ENCODE measurements around the gene B4GAT1.

B4GAT1 gene

GRCh38 chr11:66340596-66341501, 6.6 kb downstream of the B4GAT1 start:
- Histone ChIP-seq H3K36me3 (ENCODE audit: insufficient read depth, low read length) (peaks cover 41% of the 10 kb centered on the region), H3K4me1 (ENCODE audit: insufficient read depth, low read length) (peaks cover 19% of the 10 kb centered on the region), H3K4me3 (ENCODE audit: low read length) (no peak overlapping the region), H3K27ac (ENCODE audit: low read depth, low read length) (no peak overlapping the region), H3K27me3 (ENCODE audit: insufficient read depth, low read length) (no peaks in the 10 kb centered on the region), H3K9ac (ENCODE audit: low read depth, low read length) (no peak overlapping the region), H3K9me3 (ENCODE audit: insufficient read depth, low read depth, low read length) (no peaks in the 10 kb centered on the region)
- 95% methylated on average over 28 of the region's 28 CpGs for WGBS

- H3K9me3 ChIP-seq (ENCODE audit: insufficient read depth, low read depth, low read length) = no peaks in the 10 kb centered on the region
- no peak overlapping the region for H3K9ac ChIP-seq (ENCODE audit: low read depth, low read length)
- H3K27me3 ChIP-seq (ENCODE audit: insufficient read depth, low read length) = peaks cover 6% of the 10 kb centered on the region; the same call in 1 of the 2 replicates
- whole genome bisulfite sequencing = 79% methylated on average over 14 of the region's 14 CpGs
- peaks cover 18% of the 10 kb centered on the region for H3K4me1 ChIP-seq (ENCODE audit: insufficient read depth, low read length)
- H3K27ac ChIP-seq (ENCODE audit: low read depth, low read length) = no peak overlapping the region
- no peak overlapping the region for H3K4me3 ChIP-seq (ENCODE audit: low read length)
- peaks cover 41% of the 10 kb centered on the region for H3K36me3 ChIP-seq (ENCODE audit: insufficient read depth, low read length)
Measured at GRCh38 chr11:66339686-66340483, 7.5 kb downstream of the B4GAT1 start.

- Histone ChIP-seq H3K4me1 (ENCODE audit: insufficient read depth, low read length) (peaks cover 16% of the 10 kb centered on the region), H3K27me3 (ENCODE audit: insufficient read depth, low read length) (peaks cover 6% of the 10 kb centered on the region; the same call in 1 of the 2 replicates), H3K9ac (ENCODE audit: low read depth, low read length) (no peak overlapping the region), H3K9me3 (ENCODE audit: insufficient read depth, low read depth, low read length) (no peaks in the 10 kb centered on the region), H3K4me3 (ENCODE audit: low read length) (no peak overlapping the region), H3K36me3 (ENCODE audit: insufficient read depth, low read length) (peaks cover 41% of the 10 kb centered on the region), H3K27ac (ENCODE audit: low read depth, low read length) (no peak overlapping the region)
- WGBS = 94% methylated on average over 6 of the region's 6 CpGs
Measured at GRCh38 chr11:66339162-66339675, 8.2 kb downstream of the B4GAT1 start.

DNA sequence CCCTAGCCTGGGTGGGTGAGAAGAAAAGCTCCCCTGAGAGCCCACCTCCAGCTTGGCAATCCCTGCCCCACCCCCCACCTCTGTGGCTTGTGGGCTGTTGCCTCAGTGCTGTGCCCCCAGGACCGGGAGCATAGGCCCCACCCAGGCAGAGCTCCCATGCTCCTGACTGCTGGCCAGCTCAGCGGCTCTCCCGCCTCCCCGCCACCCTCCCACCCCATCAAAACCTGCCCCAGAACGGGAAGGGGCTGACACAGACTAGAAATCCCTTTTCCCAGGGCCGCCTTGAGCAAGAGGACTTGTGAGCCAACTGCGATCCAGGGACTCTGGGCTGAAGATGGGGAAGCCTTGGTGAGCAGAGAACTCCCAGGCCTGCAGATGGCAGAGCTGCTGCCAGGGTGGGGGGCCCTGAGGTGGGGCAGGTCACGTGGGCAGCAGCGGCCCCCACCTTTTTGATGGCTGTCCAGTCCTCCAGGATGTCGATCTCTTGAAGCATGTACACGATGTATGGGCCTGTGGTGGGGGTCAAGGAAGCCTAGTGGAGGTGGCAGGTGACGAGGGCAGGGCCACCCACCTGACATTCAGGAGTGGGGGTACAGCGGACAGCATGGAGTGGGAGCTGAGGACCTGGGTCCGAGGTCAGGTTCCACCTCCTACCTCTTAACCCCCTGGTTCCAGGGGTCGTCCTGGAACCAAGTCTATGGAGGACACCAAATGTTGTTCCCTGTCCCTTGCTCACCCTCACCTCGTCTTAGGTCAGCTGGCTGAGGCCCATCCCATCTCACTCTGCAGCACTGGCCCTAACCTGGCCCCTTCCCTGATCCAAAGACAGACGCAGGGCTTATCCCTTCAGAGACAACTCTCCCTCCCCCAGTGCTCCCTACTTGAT, 8.9 kb downstream of the B4GAT1 start:
- Histone ChIP-seq H3K4me1 (ENCODE audit: insufficient read depth, low read length) (peaks cover 14% of the 10 kb centered on the region), H3K27ac (ENCODE audit: low read depth, low read length) (no peak overlapping the region), H3K27me3 (ENCODE audit: insufficient read depth, low read length) (peaks cover 6% of the 10 kb centered on the region; the same call in 1 of the 2 replicates), H3K9me3 (ENCODE audit: insufficient read depth, low read depth, low read length) (no peaks in the 10 kb centered on the region), H3K36me3 (ENCODE audit: insufficient read depth, low read length) (peaks cover 41% of the 10 kb centered on the region), H3K4me3 (ENCODE audit: low read length) (no peak overlapping the region), H3K9ac (ENCODE audit: low read depth, low read length) (no peak overlapping the region)
- 91% methylated on average over 17 of the region's 17 CpGs for WGBS

- Histone ChIP-seq H3K4me1 (ENCODE audit: insufficient read depth, low read length) (peaks cover 14% of the 10 kb centered on the region), H3K9ac (ENCODE audit: low read depth, low read length) (no peak overlapping the region), H3K36me3 (ENCODE audit: insufficient read depth, low read length) (peaks cover 41% of the 10 kb centered on the region), H3K27me3 (ENCODE audit: insufficient read depth, low read length) (peaks cover 6% of the 10 kb centered on the region; the same call in 1 of the 2 replicates), H3K4me3 (ENCODE audit: low read length) (no peak overlapping the region), H3K27ac (ENCODE audit: low read depth, low read length) (peak overlapping the region; percentile 25; the same call in 1 of the 2 replicates), H3K9me3 (ENCODE audit: insufficient read depth, low read depth, low read length) (no peaks in the 10 kb centered on the region)
- WGBS = 86% methylated on average over 18 of the region's 18 CpGs
Measured at GRCh38 chr11:66337103-66337899, 10.1 kb downstream of the B4GAT1 start.

DNA sequence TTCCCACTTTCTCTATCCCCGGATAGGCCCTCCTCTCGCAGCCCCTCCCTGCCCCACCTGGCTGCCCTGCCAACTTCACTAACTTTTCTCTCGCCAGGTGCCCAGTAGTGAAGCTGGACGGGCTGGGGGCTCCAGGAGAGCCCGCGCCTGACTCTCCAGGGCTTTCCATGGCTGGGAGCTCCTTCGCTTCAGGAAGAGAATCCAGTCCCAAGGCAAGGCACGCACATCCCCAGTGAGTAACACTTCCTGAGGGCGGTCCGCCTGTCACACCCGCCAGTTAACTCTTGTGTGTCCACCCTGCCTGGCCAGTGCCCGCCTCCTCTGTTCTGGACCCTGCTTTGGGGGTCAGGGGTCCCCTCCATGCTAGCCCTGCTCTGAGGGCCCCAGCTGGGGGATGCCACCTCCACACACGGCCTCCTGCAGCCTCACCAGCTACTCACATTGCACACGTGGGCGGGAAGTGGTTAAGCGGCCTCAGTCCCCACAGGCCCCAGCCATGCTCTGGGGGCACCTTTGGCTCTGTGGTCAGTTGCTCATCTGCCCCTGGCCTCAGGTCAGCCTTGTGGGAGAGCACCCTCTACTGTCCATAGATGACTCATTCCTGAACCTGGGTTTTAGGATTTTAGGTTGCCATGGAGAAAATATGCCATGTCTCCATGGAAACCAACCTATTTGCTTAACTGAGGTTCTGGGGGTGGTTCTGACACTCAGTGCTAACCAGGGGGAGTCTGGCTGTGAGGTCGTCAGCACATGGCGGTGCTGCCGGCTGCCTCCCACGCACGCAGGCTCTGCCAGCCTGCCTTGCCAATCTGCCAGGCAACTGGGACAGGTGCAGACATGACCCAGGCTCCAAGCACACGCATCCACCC, 11.0 kb downstream of the B4GAT1 start, which contains the start of gene RIN1:
Gene RIN1 (minus strand): TSS at position 201 of the 869 bp plus-strand sequence. CDS start 32 bp downstream, at position 169.
- Histone ChIP-seq H3K9me3 (ENCODE audit: insufficient read depth, low read depth, low read length) (no peaks in the 10 kb centered on the region), H3K4me1 (ENCODE audit: insufficient read depth, low read length) (peaks cover 14% of the 10 kb centered on the region), H3K4me3 (ENCODE audit: low read length) (peak within 1 kb of the TSS; percentile 61), H3K27ac (ENCODE audit: low read depth, low read length) (peak within 1 kb of the TSS; percentile 25; the same call in 1 of the 2 replicates), H3K27me3 (ENCODE audit: insufficient read depth, low read length) (peaks cover 6% of the 10 kb centered on the region; the same call in 1 of the 2 replicates), H3K9ac (ENCODE audit: low read depth, low read length) (peak within 1 kb of the TSS; percentile 64), H3K36me3 (ENCODE audit: insufficient read depth, low read length) (peaks cover 33% of the 10 kb centered on the region)
- WGBS = 21% methylated on average over 22 of the region's 22 CpGs

GRCh38 chr11:66335531-66336233, 11.7 kb downstream of the B4GAT1 start:
- Histone ChIP-seq H3K4me3 (ENCODE audit: low read length) (peak overlapping the region; percentile 61), H3K4me1 (ENCODE audit: insufficient read depth, low read length) (peaks cover 14% of the 10 kb centered on the region), H3K36me3 (ENCODE audit: insufficient read depth, low read length) (peaks cover 25% of the 10 kb centered on the region), H3K9ac (ENCODE audit: low read depth, low read length) (peak overlapping the region; percentile 64), H3K27me3 (ENCODE audit: insufficient read depth, low read length) (peaks cover 6% of the 10 kb centered on the region; the same call in 1 of the 2 replicates), H3K27ac (ENCODE audit: low read depth, low read length) (no peak overlapping the region), H3K9me3 (ENCODE audit: insufficient read depth, low read depth, low read length) (no peaks in the 10 kb centered on the region)
- WGBS = 18% methylated on average over 35 of the region's 35 CpGs

GRCh38 chr11:66334605-66335442, 12.6 kb downstream of the B4GAT1 start:
- H3K36me3 ChIP-seq (ENCODE audit: insufficient read depth, low read length) = peaks cover 16% of the 10 kb centered on the region

More at GRCh38 chr11:66334605-66335442, 12.6 kb downstream of the B4GAT1 start:
- no peak overlapping the region for H3K9ac ChIP-seq (ENCODE audit: low read depth, low read length)
- H3K27me3 ChIP-seq (ENCODE audit: insufficient read depth, low read length) = peaks cover 6% of the 10 kb centered on the region; the same call in 1 of the 2 replicates
- 86% methylated on average over 42 of the region's 42 CpGs for WGBS
- no peak overlapping the region; the same call in 1 of the 2 replicates for H3K4me3 ChIP-seq (ENCODE audit: low read length)
- H3K4me1 ChIP-seq (ENCODE audit: insufficient read depth, low read length) = peaks cover 14% of the 10 kb centered on the region
- no peak overlapping the region for H3K27ac ChIP-seq (ENCODE audit: low read depth, low read length)
- H3K9me3 ChIP-seq (ENCODE audit: insufficient read depth, low read depth, low read length) = no peaks in the 10 kb centered on the region

All from HUES64 (cell line).